22Rv1 (cell line): ENCODE data around the gene MRPS25.

Source experiments
- CTCF ChIP-seq: fragments of 450-650 bp; IDR thresholded peaks from 2 replicates; pipeline ENCODE4 v1.5.1; 2017; ENCODE audit warnings: mild to moderate bottlenecking
- ZFX ChIP-seq: fragments of 450-650 bp; IDR thresholded peaks from 2 replicates; pipeline ENCODE4 v1.6.1; 2017; ENCODE audit warnings: antibody characterized with exemption, borderline replicate concordance

- TF ChIP-seq CTCF (no peak), ZFX (no peak)
Observed at GRCh38 chr3:15011174-15011573, 53.9 kb downstream of the MRPS25 start.
